Endothelial cell (in vitro differentiated cells): ENCODE results near the gene CARNS1. TPM values are rescaled to one million over a fixed set of nuclear protein-coding genes. Genes with fewer than 3 reads are reported as not detected.

ENCODE experiments used
- DNase-seq: peaks from one replicate; pipeline ENCODE4 v3.0.0; 2021; ENCODE audit warnings: low spot score
- H3K27ac Mint-ChIP-seq: one replicate; pipeline ENCODE4 v1.8.0; 2021; ENCODE audit warnings: mixed read lengths, inconsistent platforms; ENCODE audit not compliant: unreplicated experiment
- H3K27me3 Mint-ChIP-seq: one replicate; pipeline ENCODE4 v1.8.0; 2021; ENCODE audit warnings: mild to moderate bottlenecking, moderate library complexity, mixed read lengths, inconsistent platforms; ENCODE audit not compliant: unreplicated experiment
- H3K36me3 Mint-ChIP-seq: one replicate; pipeline ENCODE4 v1.8.0; 2021; ENCODE audit warnings: mild to moderate bottlenecking, low read depth, mixed read lengths, inconsistent platforms; ENCODE audit not compliant: unreplicated experiment
- H3K4me1 Mint-ChIP-seq: one replicate; pipeline ENCODE4 v1.8.0; 2021; ENCODE audit warnings: mild to moderate bottlenecking, mixed read lengths, inconsistent platforms; ENCODE audit not compliant: unreplicated experiment
- H3K4me3 Mint-ChIP-seq: one replicate; pipeline ENCODE4 v1.8.0; 2021; ENCODE audit warnings: mild to moderate bottlenecking, mixed read lengths, inconsistent platforms; ENCODE audit not compliant: unreplicated experiment
- H3K9me3 Mint-ChIP-seq: one replicate; pipeline ENCODE4 v1.8.0; 2021; ENCODE audit warnings: mixed read lengths, inconsistent platforms; ENCODE audit not compliant: unreplicated experiment
- total RNA-seq: library from RNA; stranded (reverse); fragmentation: NEBNext Ultra II Directional; extraction: Animal tissue kit (Norgen Biotek cat#: 25700); gene quantifications from one replicate; pipeline ENCODE4 v1.2.1, GENCODE V29; 2021; ENCODE audit not compliant: unreplicated experiment
- TF ChIP-seq, protein P1 (sequence below): fragments of 200-600 bp; sonication (generic); IDR thresholded peaks from one replicate; pipeline ENCODE4 v1.5.0; 2021; ENCODE audit warnings: antibody characterized with exemption; ENCODE audit not compliant: unreplicated experiment

The CARNS1 gene
- total RNA-seq, 1 donor from 2014 or later = not detected

DNA sequence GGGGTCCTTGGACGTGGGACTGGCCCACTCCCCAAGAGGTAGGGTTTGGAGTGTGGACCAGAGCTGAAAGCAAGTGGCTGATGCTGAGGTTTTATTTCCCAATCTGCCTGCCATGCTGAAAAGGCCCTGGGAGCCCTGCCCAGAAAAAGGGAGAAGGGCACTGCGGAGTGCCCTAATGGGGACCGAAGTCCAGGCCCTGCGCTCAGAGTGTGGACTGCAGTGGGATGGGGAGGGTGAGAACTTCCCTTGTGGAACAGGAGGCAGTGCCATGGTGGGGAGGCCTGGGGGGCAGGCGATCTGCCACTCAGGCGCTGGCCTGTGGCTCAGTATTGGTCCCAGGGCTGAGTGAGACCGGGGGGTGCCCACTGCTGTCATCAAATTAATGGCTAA lies 32.7 kb downstream of the CARNS1 start:
- no peak overlapping the region for H3K4me3 Mint-ChIP-seq
- H3K27me3 Mint-ChIP-seq = peaks cover 6% of the 10 kb centered on the region
- DNase-seq = no peak
- no peak overlapping the region for H3K27ac Mint-ChIP-seq
- TF ChIP-seq, protein P1, sequence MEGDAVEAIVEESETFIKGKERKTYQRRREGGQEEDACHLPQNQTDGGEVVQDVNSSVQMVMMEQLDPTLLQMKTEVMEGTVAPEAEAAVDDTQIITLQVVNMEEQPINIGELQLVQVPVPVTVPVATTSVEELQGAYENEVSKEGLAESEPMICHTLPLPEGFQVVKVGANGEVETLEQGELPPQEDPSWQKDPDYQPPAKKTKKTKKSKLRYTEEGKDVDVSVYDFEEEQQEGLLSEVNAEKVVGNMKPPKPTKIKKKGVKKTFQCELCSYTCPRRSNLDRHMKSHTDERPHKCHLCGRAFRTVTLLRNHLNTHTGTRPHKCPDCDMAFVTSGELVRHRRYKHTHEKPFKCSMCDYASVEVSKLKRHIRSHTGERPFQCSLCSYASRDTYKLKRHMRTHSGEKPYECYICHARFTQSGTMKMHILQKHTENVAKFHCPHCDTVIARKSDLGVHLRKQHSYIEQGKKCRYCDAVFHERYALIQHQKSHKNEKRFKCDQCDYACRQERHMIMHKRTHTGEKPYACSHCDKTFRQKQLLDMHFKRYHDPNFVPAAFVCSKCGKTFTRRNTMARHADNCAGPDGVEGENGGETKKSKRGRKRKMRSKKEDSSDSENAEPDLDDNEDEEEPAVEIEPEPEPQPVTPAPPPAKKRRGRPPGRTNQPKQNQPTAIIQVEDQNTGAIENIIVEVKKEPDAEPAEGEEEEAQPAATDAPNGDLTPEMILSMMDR = no peak
- no peaks in the 10 kb centered on the region for H3K36me3 Mint-ChIP-seq
- H3K9me3 Mint-ChIP-seq = no peaks in the 10 kb centered on the region
- H3K4me1 Mint-ChIP-seq = peaks cover 8% of the 10 kb centered on the region

DNA sequence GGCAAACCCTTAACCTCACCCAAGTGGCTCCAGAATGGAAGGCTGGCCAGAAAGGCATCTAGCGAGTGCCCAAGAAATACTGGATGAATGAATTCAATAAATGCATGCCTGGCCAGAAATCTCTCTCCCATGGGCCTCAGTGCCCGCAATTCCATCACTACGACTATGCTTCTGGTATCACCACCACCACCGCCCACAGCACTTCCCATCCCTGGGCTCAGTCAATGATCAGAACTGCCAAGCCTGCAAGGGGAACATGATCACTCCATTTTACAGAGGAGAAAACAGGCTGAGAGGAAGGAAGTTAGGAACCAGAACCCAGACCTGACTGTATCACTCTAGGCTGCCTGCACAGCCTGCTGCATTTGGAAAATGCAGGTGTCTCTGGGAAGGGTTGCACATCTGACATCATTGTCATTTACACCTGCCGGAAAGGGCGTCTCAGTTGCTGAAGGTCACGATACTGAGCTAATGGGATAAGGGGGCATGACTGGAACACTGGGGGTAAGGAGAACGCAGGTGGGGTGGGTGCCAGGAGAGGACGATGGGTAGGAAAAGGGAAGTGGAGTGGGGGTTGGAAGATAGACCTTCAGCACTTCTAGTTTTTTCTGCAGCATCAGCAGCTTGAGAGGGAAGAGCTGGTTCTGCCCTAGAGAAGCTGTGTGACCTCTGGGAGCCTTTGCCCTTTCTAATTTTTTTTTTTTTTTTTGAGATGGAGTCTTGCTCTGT lies 33.8 kb downstream of the CARNS1 start:
- H3K27ac Mint-ChIP-seq = no peak overlapping the region
- TF ChIP-seq, protein P1 = no peak

DNA sequence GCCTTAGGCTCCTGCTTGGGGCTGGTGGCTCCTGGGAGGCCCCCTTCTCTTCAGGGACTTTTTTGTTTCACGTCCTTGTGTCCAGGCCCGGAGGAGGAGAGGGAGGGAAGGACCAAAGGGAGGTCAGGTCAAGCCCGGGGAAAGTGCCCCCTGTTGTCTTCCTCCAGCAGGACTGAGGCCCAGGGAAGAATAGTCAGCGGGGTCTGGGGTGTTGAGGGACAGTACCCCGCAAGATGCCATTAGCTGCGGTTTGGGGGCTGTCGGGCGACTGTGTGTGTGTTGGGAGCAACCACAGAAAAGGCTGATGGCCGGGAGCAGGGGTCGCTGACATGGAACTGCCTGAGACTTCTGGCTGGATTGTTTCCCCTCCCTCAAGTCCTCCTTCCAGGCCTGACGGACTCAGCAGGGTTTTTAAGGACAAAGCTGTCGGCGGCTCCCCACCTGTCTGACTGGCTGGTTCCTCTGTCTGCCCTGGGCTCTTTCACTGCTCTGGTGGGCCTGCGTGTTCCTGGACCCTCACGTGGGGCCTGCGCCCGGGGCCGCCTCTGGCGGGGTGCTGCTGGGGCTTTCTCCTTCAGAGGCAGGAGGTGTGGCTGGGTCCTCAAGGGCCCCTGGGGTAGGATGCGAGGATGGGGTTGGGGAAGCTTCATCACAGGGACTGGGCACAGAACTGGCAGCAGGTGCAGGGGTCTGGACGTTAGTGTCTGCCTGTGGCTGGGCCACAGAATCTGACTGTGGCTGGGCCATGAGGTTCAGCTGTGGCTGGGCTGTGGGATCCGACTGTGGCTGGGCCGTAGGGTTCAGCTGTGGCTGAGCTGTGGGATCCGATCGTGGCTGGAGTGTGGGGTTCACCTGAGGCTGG lies 35.5 kb downstream of the CARNS1 start:
- Mint-ChIP-seq H3K9me3 (no peaks in the 10 kb centered on the region), H3K4me1 (no peaks in the 10 kb centered on the region), H3K27me3 (peaks cover 6% of the 10 kb centered on the region), H3K36me3 (no peaks in the 10 kb centered on the region), H3K4me3 (no peak overlapping the region), H3K27ac (no peak overlapping the region)
- no peak for DNase-seq
- TF ChIP-seq, protein P1 = no peak

More for the DNA sequence above, 33.8 kb downstream of the CARNS1 start:
- peaks cover 8% of the 10 kb centered on the region for H3K4me1 Mint-ChIP-seq
- H3K36me3 Mint-ChIP-seq = no peaks in the 10 kb centered on the region
- H3K4me3 Mint-ChIP-seq = no peak overlapping the region
- no peaks in the 10 kb centered on the region for H3K9me3 Mint-ChIP-seq
- H3K27me3 Mint-ChIP-seq = peaks cover 4% of the 10 kb centered on the region
- no peak for DNase-seq

DNA sequence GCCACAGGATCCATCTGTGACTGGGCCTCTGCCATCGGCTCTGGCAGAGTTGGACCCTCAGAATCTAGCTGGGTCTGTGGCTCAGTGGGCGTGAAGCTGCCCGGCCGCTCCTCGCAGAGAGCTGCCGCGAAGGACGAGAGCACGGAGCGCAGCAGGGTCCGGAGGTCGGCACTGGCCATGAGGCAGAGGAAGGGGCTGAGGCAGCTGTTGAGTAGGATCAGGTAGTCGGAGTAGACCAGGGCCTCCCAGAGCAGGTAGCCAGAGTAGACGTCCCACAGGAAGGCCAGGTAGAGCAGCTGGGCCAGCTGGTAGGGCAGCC lies 36.1 kb downstream of the CARNS1 start:
- H3K27ac Mint-ChIP-seq = no peak overlapping the region
- no peak for DNase-seq
- no peaks in the 10 kb centered on the region for H3K9me3 Mint-ChIP-seq
- no peaks in the 10 kb centered on the region for H3K4me1 Mint-ChIP-seq
- H3K27me3 Mint-ChIP-seq = peaks cover 7% of the 10 kb centered on the region
- H3K36me3 Mint-ChIP-seq = no peaks in the 10 kb centered on the region
- no peak overlapping the region for H3K4me3 Mint-ChIP-seq
- TF ChIP-seq, protein P1 = no peak
